Neuronal stem cell (in vitro differentiated cells): ENCODE data around the gene CAPN9. TPM values are rescaled to one million over a fixed set of nuclear protein-coding genes. Genes with fewer than 3 reads are reported as not detected.

Experiments
- DNase-seq: peaks from one replicate; pipeline ENCODE4 v3.0.0-alpha.2; 2013; ENCODE audit warnings: low spot score
- H2AFZ ChIP-seq: one replicate; pipeline ENCODE4 v1.6.1; 2013; ENCODE audit warnings: mild to moderate bottlenecking, low read length, inconsistent platforms
- H2AK5ac ChIP-seq: 2 replicates; pipeline ENCODE4 v1.6.1; 2013; ENCODE audit warnings: low read depth, mild to moderate bottlenecking, inconsistent platforms, low read length, moderate library complexity, mixed read lengths
- H2BK120ac ChIP-seq: 2 replicates; pipeline ENCODE4 v1.6.1; 2013; ENCODE audit warnings: low read depth, mild to moderate bottlenecking, inconsistent platforms, low read length, moderate library complexity, mixed read lengths
- H2BK12ac ChIP-seq: one replicate; pipeline ENCODE4 v1.6.1; 2013; ENCODE audit warnings: low read length, inconsistent platforms
- H2BK15ac ChIP-seq: 2 replicates; pipeline ENCODE4 v1.6.1; 2013; ENCODE audit warnings: mild to moderate bottlenecking, low read length, inconsistent platforms, mixed read lengths
- H2BK5ac ChIP-seq: one replicate; pipeline ENCODE4 v1.6.1; 2013; ENCODE audit warnings: inconsistent platforms, mild to moderate bottlenecking, low read length, moderate library complexity
- H3K14ac ChIP-seq: one replicate; pipeline ENCODE4 v1.6.1; 2013; ENCODE audit warnings: low read length, inconsistent platforms
- H3K18ac ChIP-seq: 2 replicates; pipeline ENCODE4 v1.6.1; 2013; ENCODE audit warnings: low read length, inconsistent platforms
- H3K23ac ChIP-seq: 2 replicates; pipeline ENCODE4 v1.6.1; 2013; ENCODE audit warnings: low read depth, mild to moderate bottlenecking, mixed read lengths, low read length, inconsistent platforms; ENCODE audit not compliant: poor library complexity
- H3K27ac ChIP-seq: replicated peaks from 3 replicates; pipeline ENCODE4 v1.5.1; 2013; ENCODE audit warnings: low read length, inconsistent platforms
- H3K27me3 ChIP-seq, 3 experiments: 2 replicates each; pipeline ENCODE4 v1.6.1; 2013; ENCODE audit warnings: low read length in 3 of 3, mild to moderate bottlenecking in 2 of 3, inconsistent platforms in 1 of 3, low read depth in 1 of 3, mixed read lengths in 1 of 3, moderate library complexity in 1 of 3; ENCODE audit not compliant: control insufficient read depth in 3 of 3, insufficient read depth in 3 of 3
- H3K36me3 ChIP-seq, 2 donors: replicated peaks in 1 of 2; 2 replicates each; pipeline ENCODE4 v1.6.1; 2013; ENCODE audit warnings: low read length in 2 of 2; ENCODE audit not compliant: control insufficient read depth in 2 of 2, insufficient read depth in 2 of 2
- H3K4ac ChIP-seq: 2 replicates; pipeline ENCODE4 v1.6.1; 2013; ENCODE audit warnings: inconsistent platforms, mild to moderate bottlenecking, low read length, moderate library complexity
- H3K4me1 ChIP-seq, 2 donors: 1 replicate in 1 of 2; 2 replicates in 1 of 2; pipeline ENCODE4 v1.6.1; 2013; ENCODE audit warnings: low read length in 2 of 2, low read depth in 1 of 2; ENCODE audit not compliant: control insufficient read depth in 2 of 2, insufficient read depth in 1 of 2
- H3K4me2 ChIP-seq: one replicate; pipeline ENCODE4 v1.6.1; 2013; ENCODE audit warnings: mild to moderate bottlenecking, low read length, inconsistent platforms; ENCODE audit not compliant: insufficient read depth, poor library complexity, severe bottlenecking
- H3K4me3 ChIP-seq, 2 donors: 2 replicates each; pipeline ENCODE4 v1.5.1; 2013; ENCODE audit warnings: low read length in 2 of 2, mild to moderate bottlenecking in 2 of 2, inconsistent platforms in 1 of 2, moderate library complexity in 1 of 2
- H3K79me1 ChIP-seq: one replicate; pipeline ENCODE4 v1.6.1; 2013; ENCODE audit warnings: low read depth, mild to moderate bottlenecking, inconsistent platforms, low read length, moderate library complexity
- H3K9ac ChIP-seq: one replicate; pipeline ENCODE4 v1.6.1; 2013; ENCODE audit warnings: mild to moderate bottlenecking, low read depth, low read length, inconsistent platforms; ENCODE audit not compliant: poor library complexity
- H3K9me3 ChIP-seq, 2 donors: replicated peaks in 1 of 2; 2 replicates each; pipeline versions ENCODE3 to v1.6.1; 2013; ENCODE audit warnings: low read length in 2 of 2, mild to moderate bottlenecking in 2 of 2, inconsistent platforms in 1 of 2, low read depth in 1 of 2, mixed read lengths in 1 of 2, moderate library complexity in 1 of 2; ENCODE audit not compliant: control insufficient read depth in 2 of 2, insufficient read depth in 1 of 2
- H4K8ac ChIP-seq: one replicate; pipeline ENCODE4 v1.6.1; 2013; ENCODE audit warnings: low read depth, mild to moderate bottlenecking, inconsistent platforms, low read length, moderate library complexity
- H4K91ac ChIP-seq: one replicate; pipeline ENCODE4 v1.6.1; 2013; ENCODE audit warnings: low read length, low read depth, mild to moderate bottlenecking, inconsistent platforms; ENCODE audit not compliant: poor library complexity
- WGBS, 2 donors: extraction: QIAGEN DNeasy Blood & Tissue Kit; methylation state at CpG; one replicate each; pipeline ENCODE4 v1.1.7; 2013; ENCODE audit warnings: missing lambda C conversion rate in 2 of 2, mixed read lengths in 1 of 2; ENCODE audit not compliant: insufficient read length in 2 of 2, insufficient replicate concordance in 1 of 2; ENCODE audit errors: extremely low coverage in 2 of 2; 5-methylcytosine and 5-hydroxymethylcytosine counted together
- small RNA-seq: library from polyadenylated mRNA; stranded (forward); fragments of <200 nt; extraction: miRNeasy Mini kit (QIAGEN cat#:217004); gene quantifications from one replicate; pipeline ENCODE3, GENCODE V24; 2013; ENCODE audit not compliant: insufficient read depth

CAPN9 gene

DNA sequence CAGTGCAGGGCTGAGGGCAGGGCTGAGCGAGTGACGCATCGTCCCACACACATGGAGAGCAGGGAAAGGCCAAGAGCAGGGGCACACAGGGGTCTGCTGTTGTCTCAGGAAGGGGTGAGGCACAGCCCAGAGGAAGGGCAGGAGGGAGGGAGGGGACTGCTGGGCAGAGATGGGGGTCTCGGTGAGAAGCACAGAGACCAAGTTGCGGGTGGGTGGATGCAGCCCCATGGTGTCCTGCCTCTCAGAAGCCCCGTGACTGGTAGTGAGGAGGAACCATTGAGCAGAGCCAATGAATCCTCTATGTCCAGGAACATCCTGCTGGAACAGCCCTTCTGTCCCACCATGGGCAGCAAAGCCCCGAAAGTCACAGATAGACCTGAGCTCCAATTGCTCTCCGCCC lies 103.4 kb downstream of the CAPN9 start:
- Histone ChIP-seq H3K36me3 (peaks cover 26 to 83% of the 10 kb centered on the region in 2 donors), H2AFZ (no peak overlapping the region), H2AK5ac (no peak overlapping the region), H4K91ac (no peak overlapping the region), H2BK15ac (no peak overlapping the region), H3K9ac (no peak overlapping the region), H3K4me2 (no peak overlapping the region), H3K9me3 (peaks cover 2 to 4% of the 10 kb centered on the region in 2 donors), H3K4me1 (peaks cover 0 to 19% of the 10 kb centered on the region in 2 donors), H3K4ac (no peak overlapping the region), H3K18ac (peak overlapping the region; percentile 15), H3K79me1 (peaks cover 7% of the 10 kb centered on the region), H2BK12ac (no peak overlapping the region), H3K23ac (peak overlapping the region; percentile 5), H3K27ac (no peak overlapping the region), H3K27me3 (no peaks in the 10 kb centered on the region), H2BK5ac (no peak overlapping the region), H3K4me3 (no peak overlapping the region), H3K14ac (no peak overlapping the region), H2BK120ac (no peak overlapping the region), H4K8ac (no peak overlapping the region)
- WGBS, 2 donors = no CpG with 5 or more reads among the region's 8 CpGs
- no peak for DNase-seq

DNA sequence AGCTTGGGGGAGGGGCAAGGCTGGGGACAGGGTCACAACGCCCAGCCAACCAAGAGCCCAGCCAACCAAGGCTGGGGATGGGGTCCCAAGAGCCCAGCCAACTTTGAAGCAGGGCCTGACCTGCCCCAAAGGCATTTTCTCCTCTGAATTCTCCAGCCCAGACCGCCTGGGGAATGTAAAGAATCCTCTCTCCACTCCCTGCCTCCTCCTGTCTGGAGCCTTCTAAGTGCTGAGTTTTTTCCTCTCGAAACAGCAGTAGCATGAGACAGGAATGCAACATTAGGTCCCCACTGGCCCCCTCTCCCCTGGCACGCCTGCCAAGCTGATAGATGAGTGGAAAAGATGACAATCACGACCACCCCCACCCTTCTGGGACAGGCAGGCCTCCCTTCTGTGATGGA lies 104.1 kb downstream of the CAPN9 start:
- no peaks in the 10 kb centered on the region for H3K27me3 ChIP-seq
- H3K27ac ChIP-seq = peak overlapping the region; percentile 31
- peak overlapping the region; percentile 18 for H2BK5ac ChIP-seq
- H3K18ac ChIP-seq = peak overlapping the region; percentile 5
- WGBS, 2 donors = no CpG with 5 or more reads among the region's 5 CpGs
- no peak overlapping the region for H3K4me3 ChIP-seq
- peaks cover 26 to 85% of the 10 kb centered on the region in 2 donors for H3K36me3 ChIP-seq
- peak overlapping the region; percentile 38 for H2AK5ac ChIP-seq
- H4K8ac ChIP-seq = no peak overlapping the region
- H2BK12ac ChIP-seq = no peak overlapping the region
- H3K79me1 ChIP-seq = peaks cover 7% of the 10 kb centered on the region
- no peak overlapping the region for H2BK120ac ChIP-seq
- H3K23ac ChIP-seq = peak overlapping the region; percentile 57
- H2AFZ ChIP-seq = no peak overlapping the region
- peaks cover 2 to 4% of the 10 kb centered on the region in 2 donors for H3K9me3 ChIP-seq
- H2BK15ac ChIP-seq = no peak overlapping the region
- H3K14ac ChIP-seq = no peak overlapping the region
- H4K91ac ChIP-seq = no peak overlapping the region
- H3K4me2 ChIP-seq = no peak overlapping the region
- no peak for DNase-seq
- H3K4me1 ChIP-seq = peaks cover 4 to 25% of the 10 kb centered on the region in 2 donors
- no peak overlapping the region for H3K4ac ChIP-seq
- H3K9ac ChIP-seq = peak overlapping the region; percentile 38

Small RNAs within 50 kb of the gene (small RNA-seq; reads per million reads assigned to genes)
- gene RNA5SP79 = not detected
